IMR-90 (cell line): ENCODE results near the gene DNAH8. TPM values are rescaled to one million over a fixed set of nuclear protein-coding genes. Genes with fewer than 3 reads are reported as not detected.

Source experiments
- ATAC-seq: fragments of 200-7000 bp; cut with Tn5 transposase; 2 replicates; pipeline ENCODE4 v1.9.1; 2020; ENCODE audit warnings: low read depth, mild to moderate bottlenecking, moderate library complexity
- BruUV-seq: library from RNA; stranded (reverse); fragments of 400-500 nt; replicated peaks from 2 replicates; lab custom pipeline; 2021; lab: Mats Ljungman, UMichigan
- CTCF ChIA-PET: fragments of 300-600 bp; formaldehyde crosslinking; extraction: SDS; loops from one replicate; lab custom pipeline; 2021; ENCODE audit warnings: antibody characterized with exemption; lab: Yijun Ruan, JAX
- POLR2A ChIA-PET: fragments of 300-600 bp; sonication (Branson Sonifier 250); formaldehyde crosslinking; loops from one replicate; lab custom pipeline; 2022; ENCODE audit warnings: antibody characterized with exemption; ENCODE audit not compliant: unreplicated experiment; lab: Charles Lee
- DNase-seq: peaks from one replicate; pipeline ENCODE4 v3.0.0; 2013
- H2AFZ ChIP-seq: replicated peaks from 2 replicates; pipeline ENCODE3; 2013; ENCODE audit warnings: low read length, mild to moderate bottlenecking; ENCODE audit not compliant: poor library complexity
- H2AK5ac ChIP-seq: 2 replicates; pipeline ENCODE4 v1.6.1; 2013; ENCODE audit warnings: low read depth, low read length, inconsistent platforms
- H2AK9ac ChIP-seq: replicated peaks from 2 replicates; pipeline ENCODE3; 2013; ENCODE audit warnings: mild to moderate bottlenecking, low read depth, low read length, moderate library complexity; ENCODE audit not compliant: poor library complexity
- H2BK120ac ChIP-seq: 2 replicates; pipeline ENCODE4 v1.6.1; 2013; ENCODE audit warnings: low read depth, low read length, inconsistent platforms
- H2BK15ac ChIP-seq: 3 replicates; pipeline ENCODE4 v1.6.1; 2013; ENCODE audit warnings: low read depth, low read length, inconsistent platforms
- H2BK20ac ChIP-seq: 2 replicates; pipeline ENCODE4 v1.6.1; 2013; ENCODE audit warnings: low read depth, mild to moderate bottlenecking, inconsistent platforms, low read length, moderate library complexity
- H2BK5ac ChIP-seq: 2 replicates; pipeline ENCODE4 v1.6.1; 2013; ENCODE audit warnings: mild to moderate bottlenecking, low read depth, low read length, inconsistent platforms; ENCODE audit not compliant: poor library complexity, severe bottlenecking
- H3K14ac ChIP-seq: replicated peaks from 2 replicates; pipeline ENCODE4 v1.6.1; 2013; ENCODE audit warnings: low read depth, low read length, inconsistent platforms
- H3K18ac ChIP-seq: 2 replicates; pipeline ENCODE4 v1.6.1; 2013; ENCODE audit warnings: low read depth, low read length, control low read depth
- H3K23ac ChIP-seq: 2 replicates; pipeline ENCODE4 v1.6.1; 2013; ENCODE audit warnings: low read depth, low read length, inconsistent platforms
- H3K27ac ChIP-seq: 2 replicates; pipeline ENCODE4 v1.5.1; 2013; ENCODE audit warnings: mild to moderate bottlenecking, control low read depth, low read length; ENCODE audit not compliant: insufficient read depth
- H3K27me3 ChIP-seq: 2 replicates; pipeline ENCODE4 v1.6.1; 2013; ENCODE audit warnings: low read length; ENCODE audit not compliant: control insufficient read depth, insufficient read depth
- H3K36me3 ChIP-seq: 2 replicates; pipeline ENCODE4 v1.6.1; 2013; ENCODE audit warnings: low read length, mixed read lengths; ENCODE audit not compliant: control insufficient read depth, insufficient read depth
- H3K4ac ChIP-seq: 2 replicates; pipeline ENCODE4 v1.6.1; 2013; ENCODE audit warnings: low read depth, low read length, inconsistent platforms
- H3K4me1 ChIP-seq: 2 replicates; pipeline ENCODE4 v1.6.1; 2013; ENCODE audit warnings: low read length, mixed read lengths; ENCODE audit not compliant: control insufficient read depth, insufficient read depth
- H3K4me2 ChIP-seq: 2 replicates; pipeline ENCODE4 v1.6.1; 2013; ENCODE audit warnings: low read depth, mild to moderate bottlenecking, control low read depth, low read length, moderate library complexity
- H3K4me3 ChIP-seq: 2 replicates; pipeline ENCODE4 v1.5.1; 2013; ENCODE audit warnings: low read depth, mild to moderate bottlenecking, control low read depth, low read length, moderate library complexity; ENCODE audit not compliant: insufficient read depth
- H3K56ac ChIP-seq: 2 replicates; pipeline ENCODE4 v1.6.1; 2013; ENCODE audit warnings: low read length, inconsistent platforms; ENCODE audit not compliant: insufficient read depth; ENCODE audit errors: extremely low read depth
- H3K79me1 ChIP-seq, 2 experiments: 2 replicates each; pipeline ENCODE4 v1.6.1; 2013; ENCODE audit warnings: low read length in 2 of 2, inconsistent platforms in 1 of 2, low read depth in 1 of 2
- H3K9ac ChIP-seq: 2 replicates; pipeline ENCODE4 v1.6.1; 2013; ENCODE audit warnings: low read depth, low read length, control low read depth
- H3K9me1 ChIP-seq: 2 replicates; pipeline ENCODE4 v1.6.1; 2013; ENCODE audit warnings: low read length, inconsistent platforms; ENCODE audit not compliant: insufficient read depth
- H3K9me3 ChIP-seq: 2 replicates; pipeline ENCODE4 v1.6.1; 2013; ENCODE audit warnings: low read length; ENCODE audit not compliant: control insufficient read depth, insufficient read depth
- H4K20me1 ChIP-seq: 2 replicates; pipeline ENCODE4 v1.6.1; 2013; ENCODE audit warnings: low read length, inconsistent platforms; ENCODE audit not compliant: insufficient read depth
- H4K5ac ChIP-seq: 2 replicates; pipeline ENCODE4 v1.6.1; 2013; ENCODE audit warnings: mild to moderate bottlenecking, low read depth, low read length, control low read depth
- H4K8ac ChIP-seq, 2 experiments: 2 replicates each; pipeline ENCODE4 v1.6.1; 2013; ENCODE audit warnings: low read depth in 2 of 2, low read length in 2 of 2, control low read depth in 1 of 2, inconsistent platforms in 1 of 2
- H4K91ac ChIP-seq: 2 replicates; pipeline ENCODE4 v1.6.1; 2013; ENCODE audit warnings: low read depth, low read length, inconsistent platforms; ENCODE audit not compliant: insufficient read depth
- NFE2L2 ChIP-seq: fragments of 150-350 bp; IDR thresholded peaks from 2 replicates; pipeline ENCODE4 v1.6.1; 2016; ENCODE audit warnings: low read depth, mild to moderate bottlenecking, low read length
- RAD21 ChIP-seq: IDR thresholded peaks from 2 replicates; pipeline ENCODE4 v1.6.1; 2012; ENCODE audit warnings: low read length, improper control_type of control experiment
- RCOR1 ChIP-seq: IDR thresholded peaks from 2 replicates; pipeline ENCODE4 v1.6.1; 2012; ENCODE audit warnings: mild to moderate bottlenecking, low read length, improper control_type of control experiment; ENCODE audit not compliant: insufficient replicate concordance
- RFX5 ChIP-seq: IDR thresholded peaks from 2 replicates; pipeline ENCODE4 v1.8.0; 2012; ENCODE audit warnings: low read depth, mild to moderate bottlenecking, low read length, moderate library complexity
- SMC3 ChIP-seq: fragments of 150-350 bp; IDR thresholded peaks from 2 replicates; pipeline ENCODE4 v1.6.1; 2016; ENCODE audit warnings: low read depth, mild to moderate bottlenecking, antibody characterized with exemption, low read length, moderate library complexity
- WGBS, 2 experiments: methylation state at CpG; one replicate each; pipeline versions ENCODE4 v1.1.5 to v1.1.7; 2013; ENCODE audit warnings: missing lambda C conversion rate in 2 of 2; ENCODE audit not compliant: insufficient read length in 1 of 2; ENCODE audit errors: extremely low coverage in 2 of 2; 5-methylcytosine and 5-hydroxymethylcytosine counted together
- dilution Hi-C: fragments of 300-500 bp; cut with HindIII; formaldehyde crosslinking; loops from one replicate; pipeline ENCODE4 v1.14.3; 2018; ENCODE audit warnings: low sequenced_read_pairs; ENCODE audit not compliant: unreplicated experiment
- in situ Hi-C: fragments of 300-500 bp; cut with MboI; formaldehyde crosslinking; loops from 3 replicates; pipeline ENCODE4 v1.14.3; 2019; ENCODE audit warnings: low sequenced_read_pairs, inconsistent platforms, mixed read lengths
- intact Hi-C: fragments of 100-400 bp; cut with micrococcal nuclease; formaldehyde crosslinking; loops from 2 replicates; pipeline ENCODE4 v1.10.0; 2022
- polyA plus RNA-seq, 3 experiments: library from polyadenylated mRNA; depleted of rRNA; stranded (reverse); fragments of >200 nt; gene quantifications; 2 replicates each; pipeline ENCODE4 v1.2.3, GENCODE V29; 2012; ENCODE audit warnings: low replicate concordance in 1 of 3
- total RNA-seq: library from RNA; depleted of rRNA; stranded (reverse); fragments of >200 nt; gene quantifications from 2 replicates; pipeline ENCODE4 v1.2.3, GENCODE V29; 2012

Gene DNAH8
- total and polyA plus RNA-seq, 2 of the 4 experiments (the other 2 are of a cell fraction) = not detected

GRCh38 chr6:39061588-39061987 is 346.5 kb downstream of the DNAH8 start:
- whole genome bisulfite sequencing, 2 experiments = no CpG with 5 or more reads among the region's 3 CpGs
- no peak overlapping the region for H3K4me2 ChIP-seq
- ChIA-PET CTCF (no interaction called here), POLR2A (no interaction called here)
- no peaks in the 10 kb centered on the region for H3K36me3 ChIP-seq
- H2AFZ ChIP-seq = no peak overlapping the region
- H2BK120ac ChIP-seq = no peak overlapping the region
- H4K5ac ChIP-seq = no peak overlapping the region
- no TSS peak for BruUV-seq
- no peak overlapping the region for H4K91ac ChIP-seq
- H3K79me1 ChIP-seq = no peaks in the 10 kb centered on the region
- dilution Hi-C loops (no loop called here), intact Hi-C loops (no loop called here), in situ Hi-C loops (no loop called here)
- H3K9me1 ChIP-seq = no peaks in the 10 kb centered on the region
- H4K20me1 ChIP-seq = no peaks in the 10 kb centered on the region
- no peak overlapping the region for H3K4ac ChIP-seq
- H3K4me3 ChIP-seq = no peak overlapping the region
- no peak overlapping the region for H2AK5ac ChIP-seq
- H2AK9ac ChIP-seq = no peak overlapping the region
- H2BK15ac ChIP-seq = no peak overlapping the region
- TF ChIP-seq SMC3 (no peak), RCOR1 (no peak), NFE2L2 (no peak), RFX5 (no peak), RAD21 (no peak)
- no peak overlapping the region for H3K27ac ChIP-seq
- H3K23ac ChIP-seq = no peak overlapping the region
- no peak overlapping the region for H2BK20ac ChIP-seq
- H3K27me3 ChIP-seq = peaks cover 15% of the 10 kb centered on the region
- H4K8ac ChIP-seq = no peak overlapping the region
- H3K56ac ChIP-seq = no peak overlapping the region
- H3K9ac ChIP-seq = no peak overlapping the region
- ATAC-seq (no peak), DNase-seq (no peak)
- no peak overlapping the region for H3K14ac ChIP-seq
- H3K9me3 ChIP-seq = no peaks in the 10 kb centered on the region
- H3K4me1 ChIP-seq = no peaks in the 10 kb centered on the region
- no peak overlapping the region for H2BK5ac ChIP-seq
- H3K18ac ChIP-seq = no peak overlapping the region
